ENCODE data around the gene NAGLU.

Gene NAGLU

GRCh38 chr17:42566883-42567573, 31.0 kb downstream of the NAGLU start, which contains the start of gene MLX:
MLX (plus strand) TSS chr17:42567100; CDS start chr17:42567125, 25 bp downstream.
- DNase-seq (ENCODE audit: low spot score) = peak; percentile 100
- TF ChIP-seq CTCF (IDR thresholded peaks at IDR 0.05; ENCODE audit: extremely low read depth, missing control alignments) = no peak

- no peak for DNase-seq (ENCODE audit: low spot score)
- TF ChIP-seq CTCF (IDR thresholded peaks at IDR 0.05; ENCODE audit: extremely low read depth, missing control alignments) = no peak
These were observed 32.5 kb downstream of the NAGLU start for GRCh38 chr17:42568341-42569111.

- no peak for DNase-seq (ENCODE audit: low spot score)
- TF ChIP-seq CTCF (IDR thresholded peaks at IDR 0.05; ENCODE audit: extremely low read depth, missing control alignments) = no peak
These were observed 35.6 kb downstream of the NAGLU start for GRCh38 chr17:42571435-42572225.

GRCh38 chr17:42573095-42573494, 37.1 kb downstream of the NAGLU start:
- no peak for DNase-seq (ENCODE audit: low spot score)

GRCh38 chr17:42574463-42574862, 38.4 kb downstream of the NAGLU start:
- no peak for DNase-seq (ENCODE audit: low spot score)
- TF ChIP-seq CTCF (IDR thresholded peaks at IDR 0.05; ENCODE audit: extremely low read depth, missing control alignments) = no peak

More at GRCh38 chr17:42573095-42573494, 37.1 kb downstream of the NAGLU start:
- TF ChIP-seq CTCF (IDR thresholded peaks at IDR 0.05; ENCODE audit: extremely low read depth, missing control alignments) = no peak

- no peak for DNase-seq (ENCODE audit: low spot score)
- no peak for TF ChIP-seq CTCF (IDR thresholded peaks at IDR 0.05; ENCODE audit: extremely low read depth, missing control alignments)
These were observed 41.1 kb downstream of the NAGLU start for GRCh38 chr17:42577140-42577531.
